GM19240 (cell line): Measurements from ENCODE around the gene NTRK2.
A peak's percentile ranks its signal among the peaks of the same experiment; 100 is the strongest.

Source experiments
- DNase-seq: peaks from one replicate; pipeline ENCODE4 v3.0.0; 2011; ENCODE audit warnings: low spot score; ENCODE audit not compliant: insufficient read length

Gene NTRK2

DNA sequence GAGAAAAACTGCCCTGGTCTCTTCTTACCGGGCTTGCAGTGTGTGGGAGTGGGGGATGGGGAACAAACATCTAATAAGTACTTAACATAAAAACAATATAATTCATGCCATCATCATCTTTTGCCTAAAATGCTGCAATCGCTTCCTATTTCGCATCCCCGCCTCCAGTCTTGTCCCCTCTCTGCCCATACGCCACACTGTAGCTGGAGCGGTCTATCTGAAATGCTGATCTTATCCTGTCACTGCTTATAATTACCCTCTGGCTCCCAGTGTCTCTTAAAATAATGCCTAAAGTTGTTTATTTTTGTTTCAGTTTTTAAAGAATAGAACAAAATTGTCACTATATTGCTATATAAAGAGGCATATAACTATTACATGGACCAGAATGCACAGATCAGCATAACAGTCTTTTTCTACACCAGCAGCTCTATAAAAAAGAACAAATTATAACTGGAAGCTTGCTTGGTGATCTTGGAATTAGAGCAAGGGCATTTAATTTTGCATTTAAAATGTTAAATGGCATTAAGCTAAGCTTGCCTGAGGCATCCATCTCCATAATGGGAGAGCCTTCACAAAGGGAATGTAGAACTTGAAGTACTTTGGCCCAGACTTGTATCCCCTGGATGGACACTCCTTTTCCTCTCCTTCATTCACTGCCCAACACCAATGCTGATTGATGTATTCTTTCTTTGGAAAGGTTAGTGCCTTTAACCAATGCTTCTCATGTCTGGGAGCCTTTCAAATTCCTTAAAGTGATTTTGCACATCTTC lies 12.2 kb downstream of the NTRK2 start:
- no peak for DNase-seq

DNA sequence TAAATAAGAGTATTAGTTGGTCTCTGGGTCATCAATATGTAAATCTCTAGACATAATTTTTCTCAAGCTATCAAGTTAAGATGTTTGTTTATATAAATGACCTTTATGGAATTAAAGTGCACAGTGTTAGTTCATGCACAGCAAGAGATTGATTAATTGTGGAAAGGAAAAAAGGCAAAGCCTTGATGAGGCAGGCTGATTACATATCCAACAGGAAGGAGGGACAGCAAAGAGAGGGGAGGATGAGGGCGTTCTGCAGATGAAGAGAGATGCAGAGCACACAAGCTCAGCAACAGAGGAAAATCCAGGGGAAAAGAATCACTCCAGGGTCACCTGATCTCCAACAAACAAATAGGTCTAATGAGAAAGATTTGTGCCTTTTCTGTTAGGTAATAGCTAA lies 16.5 kb downstream of the NTRK2 start:
- DNase-seq = no peak

DNA sequence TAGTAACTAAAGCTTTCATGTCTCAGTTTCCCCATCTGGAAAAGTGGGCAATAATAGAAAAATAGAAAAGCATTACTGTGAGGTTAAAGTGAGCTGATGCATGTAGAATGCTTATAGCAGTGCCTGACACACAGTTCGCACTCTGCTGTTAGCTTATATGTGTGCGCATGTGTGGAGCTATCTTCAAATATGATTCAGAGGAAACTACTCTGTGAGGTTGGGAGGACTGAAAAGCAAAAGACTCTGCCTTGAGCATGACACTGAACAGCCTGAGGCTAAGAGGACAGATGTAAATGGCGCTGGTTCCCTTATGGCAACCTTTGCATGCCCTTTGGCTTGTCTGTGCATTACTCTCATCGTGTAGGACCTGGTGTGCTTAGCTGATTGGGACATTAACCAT lies 19.4 kb downstream of the NTRK2 start:
- DNase-seq = no peak

DNA sequence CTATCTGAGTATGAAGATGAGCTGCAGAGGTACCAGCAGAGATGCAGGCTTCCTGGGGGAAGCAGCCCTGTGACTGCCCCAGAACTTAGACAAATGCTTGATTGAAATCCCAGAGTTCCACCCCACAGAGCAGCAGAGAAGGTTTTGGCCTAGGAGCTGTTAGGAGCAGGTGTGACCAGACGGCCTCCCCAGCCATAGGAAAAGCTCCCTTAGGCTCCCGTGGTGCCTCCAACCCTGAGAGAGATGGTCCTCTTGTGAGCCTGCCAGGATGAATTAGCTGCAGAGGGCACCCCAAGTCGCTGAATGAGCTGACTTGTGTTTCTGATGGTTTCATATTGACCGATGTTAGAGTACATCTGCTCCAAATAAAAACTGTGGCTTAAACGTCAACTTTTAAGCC lies 22.1 kb downstream of the NTRK2 start:
- DNase-seq = no peak

DNA sequence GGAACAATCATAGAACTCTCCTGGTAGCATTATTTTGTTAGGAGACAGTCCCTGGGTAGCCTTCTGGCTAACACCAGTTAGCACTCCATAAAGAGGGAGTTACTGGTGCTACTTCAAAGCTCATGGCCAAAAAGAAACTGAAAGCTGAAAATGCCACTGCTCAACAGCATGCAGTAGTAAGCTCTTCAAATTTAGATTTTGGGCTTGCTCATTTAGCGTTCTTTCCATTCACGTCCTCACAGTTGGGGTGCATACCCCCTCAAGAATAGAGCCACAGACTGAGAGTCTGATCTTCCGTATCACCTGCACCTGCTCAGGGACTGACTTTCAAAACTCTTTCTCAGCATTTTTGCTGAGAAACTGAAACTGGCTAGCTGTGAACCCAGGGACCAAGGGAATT lies 24.7 kb downstream of the NTRK2 start:
- peak; percentile 28 for DNase-seq

DNA sequence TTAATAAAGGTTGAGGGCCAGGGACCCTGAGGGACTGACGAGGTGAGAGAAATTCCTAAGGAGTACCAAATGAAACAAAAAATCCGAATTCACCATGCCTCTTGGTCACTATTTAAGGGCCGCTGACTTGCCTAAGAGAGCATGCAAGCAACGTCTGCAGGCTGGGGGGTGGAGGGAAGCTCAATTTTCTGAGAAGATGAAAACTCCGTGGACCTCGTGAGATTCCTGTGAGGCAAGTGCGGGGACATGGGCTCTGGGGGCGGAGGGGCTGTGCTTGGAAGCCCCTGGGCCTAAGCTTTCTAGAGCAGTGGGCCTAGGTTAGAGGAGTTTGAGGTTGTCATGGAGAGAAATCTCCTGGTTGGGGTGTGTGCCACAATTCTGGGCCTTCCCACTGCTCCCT lies 27.5 kb downstream of the NTRK2 start:
- DNase-seq = no peak

DNA sequence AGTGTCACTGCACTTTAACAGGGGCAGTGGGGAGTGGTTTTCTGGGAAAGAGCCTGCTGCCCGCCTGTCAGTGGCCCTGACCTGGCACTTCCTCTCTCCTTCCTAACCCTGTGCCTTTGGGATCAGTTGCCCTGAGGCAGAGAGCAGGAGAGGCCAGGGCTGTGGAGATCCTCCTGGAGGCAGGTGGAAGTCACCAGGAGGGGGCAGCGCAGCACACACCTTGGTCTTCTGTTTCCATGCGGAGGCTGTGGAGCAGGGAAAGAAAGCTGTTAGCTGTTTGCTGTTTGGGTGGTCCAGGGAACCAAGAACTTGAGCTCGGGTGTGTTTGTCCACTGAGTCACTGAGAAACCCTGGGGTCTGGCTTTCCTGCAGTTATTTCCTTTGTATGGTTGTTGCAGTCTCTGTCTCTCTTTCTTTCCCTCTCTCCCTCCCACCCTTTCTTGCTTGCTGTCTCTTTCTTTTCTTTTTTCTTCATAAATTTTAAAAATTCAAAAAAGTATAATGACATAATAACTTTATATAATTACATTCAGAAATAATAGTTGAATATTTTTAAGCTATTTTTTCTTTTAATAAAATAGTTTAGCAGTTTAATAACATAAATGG lies 28.1 kb downstream of the NTRK2 start:
- peak; percentile 16 for DNase-seq

DNA sequence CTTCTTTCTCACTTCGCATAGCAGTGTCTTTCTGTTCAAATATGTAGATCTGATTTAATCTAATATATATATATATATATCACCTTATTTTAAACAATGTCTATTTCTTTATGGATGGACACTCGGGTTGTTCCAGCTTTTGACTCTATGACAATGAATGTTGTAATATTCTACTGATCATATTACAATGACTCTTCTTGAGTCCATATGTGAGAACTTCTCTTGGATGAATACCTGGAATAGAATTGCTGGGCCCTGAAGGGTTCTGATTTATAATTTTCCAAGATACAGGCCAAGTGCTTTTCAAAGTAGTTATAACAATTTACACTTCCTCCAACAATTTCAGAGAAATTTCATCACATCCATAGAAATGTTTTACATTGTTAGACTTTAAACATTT lies 28.8 kb downstream of the NTRK2 start:
- no peak for DNase-seq

DNA sequence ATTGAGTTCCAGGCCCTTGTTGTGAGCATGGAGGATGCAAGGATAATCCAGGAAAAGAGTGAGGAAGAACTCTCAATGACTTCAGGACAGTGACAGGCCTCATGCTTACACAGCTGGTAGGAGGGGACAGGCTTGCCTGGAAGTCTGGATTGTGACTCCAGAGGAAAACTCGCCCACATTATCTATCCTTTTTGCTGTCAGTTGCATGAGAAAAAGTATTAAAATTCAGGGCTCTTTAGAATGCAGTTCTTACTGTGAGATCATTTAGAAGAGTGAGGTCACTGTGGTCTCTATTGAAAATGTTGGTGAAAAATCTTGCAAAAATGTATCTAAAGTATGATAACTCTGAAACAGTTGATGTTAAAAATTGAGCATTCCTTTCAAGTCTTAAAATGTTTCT lies 30.5 kb downstream of the NTRK2 start:
- no peak for DNase-seq

DNA sequence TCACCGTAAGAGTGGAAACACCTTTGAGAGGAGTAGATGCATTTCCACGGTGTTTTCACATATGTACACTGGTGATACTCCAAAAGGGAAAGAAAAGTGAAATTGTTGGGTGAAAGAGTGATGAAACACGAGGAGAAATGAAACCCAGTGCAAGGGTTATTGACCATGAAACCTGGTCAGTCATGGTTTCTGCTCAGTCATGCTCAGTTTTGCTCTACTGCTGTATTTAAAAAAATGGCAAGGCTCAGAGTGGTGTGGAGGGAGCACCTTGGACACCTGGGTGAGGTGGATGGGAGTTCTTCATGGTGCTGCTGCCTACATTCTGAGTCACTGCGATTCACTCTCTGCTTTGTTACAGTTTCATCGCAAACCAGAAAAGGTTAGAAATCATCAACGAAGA lies 32.3 kb downstream of the NTRK2 start:
- peak; percentile 11 for DNase-seq

DNA sequence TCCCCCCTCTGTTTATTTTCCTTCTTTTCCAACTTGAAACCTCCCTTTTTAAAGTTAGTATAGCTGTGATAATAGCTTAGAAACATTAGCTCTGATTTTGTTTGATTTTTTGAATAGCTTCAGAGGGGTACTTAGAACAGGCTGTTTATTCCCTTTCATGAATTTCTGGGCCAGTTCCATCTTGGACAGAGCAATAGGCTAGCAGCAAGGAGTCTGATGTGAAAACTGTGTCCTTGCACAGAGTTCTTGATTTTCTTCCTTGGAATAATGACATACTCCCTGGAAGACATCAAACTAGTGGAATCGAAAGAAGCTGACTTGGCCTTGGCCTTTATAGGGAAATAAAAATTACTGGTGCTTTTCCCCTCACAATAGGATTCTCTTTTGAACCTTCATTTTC lies 32.9 kb downstream of the NTRK2 start:
- no peak for DNase-seq

DNA sequence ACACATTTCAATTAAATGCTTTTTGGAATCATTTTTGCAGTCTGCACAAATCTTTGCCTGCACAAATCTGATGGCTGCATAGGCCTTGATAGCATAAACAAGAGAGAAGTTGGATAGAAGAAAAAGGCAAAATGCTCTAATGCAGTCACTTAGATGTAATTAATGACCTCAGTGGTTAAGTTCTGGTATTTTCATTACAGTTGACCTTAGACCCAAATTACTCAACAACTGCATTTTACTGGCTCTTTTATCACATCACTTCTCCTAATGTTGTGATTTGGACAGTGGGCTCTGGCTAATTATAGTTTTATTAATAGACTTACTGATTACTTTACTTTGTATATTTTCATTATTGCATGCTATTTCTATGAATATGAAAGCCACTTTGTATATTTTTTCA lies 34.3 kb downstream of the NTRK2 start:
- DNase-seq = no peak

DNA sequence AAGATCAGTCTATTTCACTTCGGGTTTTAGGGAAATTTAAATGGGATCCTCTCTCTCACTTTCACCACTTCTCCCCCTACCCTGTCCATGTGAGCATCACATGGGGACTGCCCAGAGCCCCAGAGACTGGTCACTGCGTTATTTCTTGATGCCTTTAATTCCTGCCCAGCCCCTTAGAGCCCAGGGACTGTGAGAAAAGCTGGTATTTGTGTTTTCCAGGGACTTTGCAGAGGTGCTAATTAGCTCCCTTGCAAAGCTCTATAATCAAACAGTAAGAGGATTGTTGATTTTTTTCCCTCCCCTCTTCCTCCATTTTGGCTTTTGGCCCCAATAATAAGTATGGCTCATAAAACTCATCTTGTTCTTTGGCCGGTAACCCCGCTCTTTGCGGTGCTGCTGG lies 35.6 kb downstream of the NTRK2 start:
- no peak for DNase-seq

DNA sequence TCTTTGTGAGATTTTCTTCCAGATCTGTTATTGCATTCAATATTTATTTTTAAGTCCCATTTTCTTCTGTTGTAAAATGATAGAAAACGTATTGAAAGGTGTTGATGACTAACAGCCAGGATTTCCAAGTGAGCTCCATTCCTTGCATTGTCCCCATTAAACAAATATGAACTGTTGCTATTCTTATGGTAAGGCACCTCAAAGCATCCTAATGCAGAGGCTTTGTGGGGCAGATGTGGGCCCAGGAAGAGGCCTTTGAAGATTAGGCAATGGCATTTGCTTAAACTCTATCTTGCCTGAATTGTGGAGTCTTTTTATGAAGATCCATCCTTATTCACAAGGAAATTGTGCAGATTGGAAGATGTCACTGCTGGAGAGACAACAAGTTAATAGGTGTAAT lies 38.9 kb downstream of the NTRK2 start:
- DNase-seq = no peak

DNA sequence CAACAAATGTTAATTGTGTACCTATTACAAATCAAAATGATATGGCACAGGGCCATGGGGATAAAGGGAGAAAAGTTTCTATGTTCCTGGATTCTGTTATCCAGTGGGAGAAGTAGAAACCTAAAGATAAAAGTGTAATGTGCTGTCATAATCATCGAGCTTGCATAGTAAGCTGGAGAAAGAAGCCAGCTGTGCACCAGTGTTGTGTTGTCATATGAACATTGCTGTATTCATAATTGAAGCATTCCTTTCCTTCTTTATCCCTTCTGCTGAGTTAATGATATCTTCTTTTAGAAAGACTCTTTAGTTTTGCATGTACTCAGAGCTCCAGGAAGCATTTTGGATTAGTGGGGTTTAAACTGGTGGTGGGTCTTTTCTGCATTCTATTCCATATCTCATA lies 39.5 kb downstream of the NTRK2 start:
- DNase-seq = no peak

DNA sequence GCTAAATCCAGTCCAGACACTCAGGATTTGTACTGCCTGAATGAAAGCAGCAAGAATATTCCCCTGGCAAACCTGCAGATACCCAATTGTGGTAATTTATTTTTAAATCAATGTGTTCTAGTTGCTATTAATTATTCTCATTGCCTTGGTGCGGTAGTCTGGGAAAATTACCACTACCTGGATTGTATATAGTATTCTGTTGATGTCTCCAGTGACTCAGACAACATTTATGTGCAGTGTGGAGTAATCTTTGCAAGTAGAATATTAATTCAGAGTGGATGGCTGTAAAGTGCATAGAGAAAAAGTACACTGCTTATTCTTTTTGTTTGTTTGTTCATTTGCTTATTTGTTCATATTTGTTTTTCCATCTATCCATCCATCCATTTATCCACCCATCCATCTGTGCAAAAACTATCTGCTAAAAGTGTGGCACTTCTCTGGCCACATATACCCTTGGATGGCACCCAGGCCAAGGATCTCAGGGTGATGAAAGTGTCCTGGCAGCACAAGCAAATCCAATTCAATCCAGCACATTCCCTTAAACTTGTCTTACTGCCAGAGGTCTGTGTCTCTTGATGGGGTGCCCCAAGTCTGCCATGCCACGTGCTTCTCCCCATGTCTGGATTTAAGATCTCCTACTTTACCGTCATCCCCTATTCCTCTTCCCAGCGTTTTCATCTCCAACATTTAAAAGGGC lies 41.3 kb downstream of the NTRK2 start:
- no peak for DNase-seq

DNA sequence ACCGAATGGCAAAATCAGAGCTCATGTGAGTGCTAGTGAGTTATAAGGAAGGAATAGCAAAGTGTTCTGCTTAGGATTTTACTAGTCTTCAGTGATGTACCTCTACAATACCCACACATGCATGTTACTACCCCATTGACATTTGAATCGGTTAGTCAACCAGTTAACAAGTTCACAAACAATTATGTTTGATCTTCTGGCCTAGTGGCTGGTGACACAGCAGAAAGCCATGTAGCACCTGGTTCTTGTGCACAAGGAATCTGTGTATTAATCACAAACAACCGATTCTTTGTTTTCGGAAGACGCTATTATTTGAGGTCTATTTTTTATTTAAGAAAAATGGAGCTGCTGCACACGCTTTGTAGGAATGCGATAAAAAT lies 41.9 kb downstream of the NTRK2 start:
- no peak for DNase-seq

DNA sequence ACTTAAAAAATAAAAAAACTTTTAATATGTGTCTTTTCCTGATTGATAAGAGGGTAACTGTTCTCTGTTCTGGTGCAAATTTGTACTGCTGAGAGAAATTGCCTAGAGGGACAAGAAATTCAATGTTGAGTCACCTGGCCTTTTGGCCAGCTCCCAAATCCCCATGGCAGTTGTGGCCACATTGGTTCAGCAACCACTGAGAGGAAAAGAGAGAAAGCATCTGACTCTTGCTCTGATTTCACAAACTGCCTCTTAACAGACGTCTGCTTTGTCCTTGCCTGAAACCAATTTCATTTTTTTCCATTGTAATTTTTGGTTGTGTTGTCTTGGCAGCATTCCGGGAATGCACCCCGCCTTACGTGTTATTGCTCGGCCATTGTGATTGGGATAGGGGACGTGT lies 42.4 kb downstream of the NTRK2 start:
- DNase-seq = no peak

DNA sequence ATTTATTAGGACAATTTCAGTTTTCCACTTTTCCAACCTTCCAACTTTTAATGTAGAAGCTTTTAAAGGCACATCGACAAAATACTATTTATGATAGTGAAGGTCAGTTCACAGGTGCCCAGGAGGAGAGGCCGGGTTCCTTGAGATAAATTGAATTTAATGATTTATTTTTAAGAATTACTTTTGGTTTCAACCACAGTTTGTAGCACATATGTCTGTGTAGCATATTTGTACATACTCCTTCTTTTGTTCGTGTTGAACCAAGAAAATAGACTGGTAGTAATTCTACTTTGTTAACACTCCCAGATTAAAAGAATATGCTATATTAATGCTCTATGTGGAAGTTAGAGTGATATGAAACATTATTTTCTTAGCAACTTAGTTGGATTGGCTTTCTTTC lies 46.7 kb downstream of the NTRK2 start:
- no peak for DNase-seq

DNA sequence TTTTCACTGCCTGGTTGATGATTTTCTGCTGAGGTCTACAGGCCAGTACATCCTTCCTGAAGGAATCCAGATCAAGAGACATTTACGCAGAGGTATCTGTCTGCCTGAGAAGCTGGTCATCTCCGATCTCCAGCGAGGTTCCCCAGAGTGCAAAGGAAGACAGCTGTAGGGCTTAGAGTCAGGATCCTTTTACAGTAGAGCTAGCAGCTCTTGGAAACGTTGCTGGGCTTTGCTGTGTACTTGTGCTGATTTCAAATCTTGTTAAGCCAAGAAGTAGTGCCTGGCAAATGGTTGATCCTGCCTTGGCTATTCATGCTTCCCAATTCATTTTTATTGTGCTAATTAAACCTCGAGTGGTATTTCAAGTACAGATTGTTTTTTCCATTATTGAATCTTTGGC lies 48.9 kb downstream of the NTRK2 start:
- DNase-seq = no peak

DNA sequence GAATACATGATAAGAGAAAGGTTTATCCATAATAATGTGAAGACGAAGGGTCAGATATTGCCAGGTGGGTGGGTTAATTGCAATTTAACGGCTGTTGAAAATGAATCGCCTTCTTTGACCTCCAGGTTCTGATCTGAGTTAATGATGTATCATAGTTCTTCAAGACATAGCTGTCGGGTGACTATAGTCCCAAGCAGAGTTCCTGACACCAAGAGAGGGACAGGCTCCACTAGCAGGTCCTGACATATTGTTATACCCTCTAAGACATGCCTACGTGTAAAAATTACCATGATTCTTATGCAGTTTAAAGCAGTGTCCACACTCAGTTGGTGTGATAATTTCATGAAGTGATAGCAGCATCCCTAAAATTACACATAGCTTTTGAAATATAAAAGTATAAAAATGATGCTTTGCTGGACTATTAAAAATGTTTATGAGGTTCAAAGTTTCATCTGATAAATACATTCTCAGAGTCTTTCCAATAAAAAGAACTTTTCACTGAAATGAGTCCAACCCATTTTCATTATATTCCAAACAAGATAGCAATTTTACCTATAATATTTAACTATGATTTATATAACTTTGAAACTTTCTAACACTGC lies 53.0 kb downstream of the NTRK2 start:
- no peak for DNase-seq

DNA sequence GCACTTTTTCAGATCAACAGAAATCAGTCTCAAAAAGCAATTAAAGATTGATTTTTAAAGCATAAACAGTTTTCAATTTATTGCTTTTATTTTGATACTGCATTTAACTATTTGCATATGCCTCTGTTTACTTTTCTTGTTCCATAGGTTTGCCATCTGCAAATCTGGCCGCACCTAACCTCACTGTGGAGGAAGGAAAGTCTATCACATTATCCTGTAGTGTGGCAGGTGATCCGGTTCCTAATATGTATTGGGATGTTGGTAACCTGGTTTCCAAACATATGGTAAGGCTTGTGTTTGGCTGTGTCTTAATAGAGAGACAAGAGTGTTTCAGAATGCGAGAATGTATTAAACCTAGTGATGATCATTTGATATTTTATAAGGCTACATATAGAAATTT lies 53.9 kb downstream of the NTRK2 start:
- no peak for DNase-seq

DNA sequence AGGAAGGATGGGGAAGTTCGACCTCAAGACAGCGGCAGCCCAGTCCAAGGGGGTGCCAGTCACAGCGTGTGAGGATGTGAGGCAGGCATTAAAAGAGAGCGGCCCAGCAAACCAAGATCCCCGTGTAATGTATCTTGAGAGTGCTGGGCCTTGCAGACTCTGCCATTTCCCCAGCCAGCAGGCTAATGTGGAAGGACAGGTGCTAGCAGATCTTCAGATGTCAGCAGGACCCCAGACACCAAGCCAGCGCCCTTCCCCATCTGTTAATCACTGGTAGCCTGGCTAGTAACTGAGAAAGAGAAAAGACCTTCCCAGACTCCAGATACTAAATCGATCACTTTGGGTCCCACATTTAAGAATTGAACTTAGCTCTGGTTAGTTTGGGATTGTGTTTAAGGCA lies 62.2 kb downstream of the NTRK2 start:
- no peak for DNase-seq
